WI38 (cell line): ENCODE results near the gene KDM6A.

Source experiments
- H3K4me3 ChIP-seq: 2 replicates; pipeline ENCODE4 v1.5.1; 2011; ENCODE audit warnings: low read depth, mild to moderate bottlenecking, control low read depth, low read length
- TF ChIP-seq, protein P1 (sequence below): IDR thresholded peaks from 2 replicates; pipeline ENCODE4 v1.5.1; 2012; ENCODE audit warnings: low read depth, mild to moderate bottlenecking, control low read depth, low read length

The KDM6A gene

DNA sequence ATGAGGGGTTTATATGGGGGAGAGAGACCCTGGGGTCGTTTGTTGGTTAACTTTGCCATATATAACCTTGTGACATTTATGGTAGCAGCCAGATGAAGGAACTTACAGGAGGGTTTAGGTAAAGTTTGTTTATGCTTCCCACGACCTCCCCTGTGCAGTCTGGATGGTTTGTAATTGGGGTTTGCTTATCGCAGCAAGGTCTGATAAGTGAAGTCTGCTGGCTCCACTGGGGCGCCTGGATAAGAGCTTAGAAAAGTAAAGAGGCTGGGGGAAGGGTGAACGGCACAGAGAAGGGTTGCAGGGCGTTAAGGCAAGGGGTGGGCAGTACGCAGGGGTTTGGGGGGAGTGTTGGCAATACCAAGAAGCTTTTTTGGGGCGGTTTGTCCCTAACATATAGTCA, 98.7 kb downstream of the KDM6A start:
- TF ChIP-seq, protein P1, sequence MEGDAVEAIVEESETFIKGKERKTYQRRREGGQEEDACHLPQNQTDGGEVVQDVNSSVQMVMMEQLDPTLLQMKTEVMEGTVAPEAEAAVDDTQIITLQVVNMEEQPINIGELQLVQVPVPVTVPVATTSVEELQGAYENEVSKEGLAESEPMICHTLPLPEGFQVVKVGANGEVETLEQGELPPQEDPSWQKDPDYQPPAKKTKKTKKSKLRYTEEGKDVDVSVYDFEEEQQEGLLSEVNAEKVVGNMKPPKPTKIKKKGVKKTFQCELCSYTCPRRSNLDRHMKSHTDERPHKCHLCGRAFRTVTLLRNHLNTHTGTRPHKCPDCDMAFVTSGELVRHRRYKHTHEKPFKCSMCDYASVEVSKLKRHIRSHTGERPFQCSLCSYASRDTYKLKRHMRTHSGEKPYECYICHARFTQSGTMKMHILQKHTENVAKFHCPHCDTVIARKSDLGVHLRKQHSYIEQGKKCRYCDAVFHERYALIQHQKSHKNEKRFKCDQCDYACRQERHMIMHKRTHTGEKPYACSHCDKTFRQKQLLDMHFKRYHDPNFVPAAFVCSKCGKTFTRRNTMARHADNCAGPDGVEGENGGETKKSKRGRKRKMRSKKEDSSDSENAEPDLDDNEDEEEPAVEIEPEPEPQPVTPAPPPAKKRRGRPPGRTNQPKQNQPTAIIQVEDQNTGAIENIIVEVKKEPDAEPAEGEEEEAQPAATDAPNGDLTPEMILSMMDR, result no peak
- no peak overlapping the region for H3K4me3 ChIP-seq

DNA sequence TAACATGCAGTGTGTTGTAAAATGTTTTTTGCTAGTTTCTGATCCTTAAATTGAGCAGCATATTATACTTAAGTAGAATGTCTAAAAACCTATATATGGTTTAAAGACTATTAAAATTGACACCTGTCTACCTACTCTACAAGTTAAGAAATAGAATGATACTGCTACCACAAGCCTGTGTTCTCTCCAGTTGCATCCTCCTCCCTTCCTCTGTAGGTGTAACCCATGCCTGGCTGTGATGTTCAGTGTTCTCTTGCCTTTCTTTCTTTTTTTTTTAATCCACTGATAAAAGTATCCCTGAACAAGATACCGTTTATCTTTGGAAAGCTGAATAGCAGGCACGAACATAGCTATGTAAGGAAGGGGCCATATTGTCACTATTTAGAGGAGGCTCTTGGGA, 99.1 kb downstream of the KDM6A start:
- TF ChIP-seq, protein P1, result no peak

DNA sequence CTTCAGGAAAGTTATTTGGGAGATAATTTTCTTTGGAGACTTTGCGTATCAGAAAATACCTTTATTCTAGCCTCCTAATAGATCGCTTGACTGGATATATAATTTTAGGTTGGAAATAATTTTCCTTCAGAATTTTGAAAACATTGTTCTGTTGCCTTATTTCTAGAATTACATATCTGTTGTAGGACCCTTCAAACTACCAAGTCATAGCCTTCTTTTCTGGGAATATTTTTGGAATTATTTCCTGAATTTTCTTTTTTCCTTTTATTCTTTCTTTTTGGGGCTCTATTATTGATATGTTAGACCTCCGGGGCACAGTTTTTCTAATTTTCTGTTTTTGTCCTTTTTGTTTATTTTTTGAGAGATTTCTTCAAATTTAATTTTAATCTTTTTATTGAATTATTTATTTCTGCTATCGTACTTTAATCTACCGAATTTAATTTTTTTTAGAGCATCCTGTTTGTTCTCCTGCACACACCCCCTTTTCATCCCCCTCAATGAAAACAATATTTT, 100.5 kb downstream of the KDM6A start:
- no peak overlapping the region for H3K4me3 ChIP-seq
- TF ChIP-seq, protein P1, result no peak

More for the DNA sequence above, 99.1 kb downstream of the KDM6A start:
- no peak overlapping the region for H3K4me3 ChIP-seq

DNA sequence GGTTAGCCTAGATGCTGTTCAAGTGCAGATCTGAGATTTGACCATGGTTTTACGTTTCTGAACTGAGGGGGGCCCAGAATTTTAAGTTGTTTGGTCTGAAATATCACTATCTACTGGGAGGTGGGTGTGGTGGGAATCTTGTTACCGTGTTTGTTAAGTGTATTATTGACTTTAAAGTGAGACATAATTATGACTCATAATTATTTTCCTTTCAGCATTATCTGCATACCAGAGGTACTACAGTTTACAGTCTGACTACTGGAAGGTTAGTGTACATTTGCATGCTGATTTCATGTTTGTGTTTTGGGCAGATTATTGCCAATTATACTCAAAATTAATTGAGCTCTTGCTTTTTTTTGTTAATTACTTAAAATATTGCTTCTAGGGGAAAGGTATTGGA, 101.5 kb downstream of the KDM6A start:
- H3K4me3 ChIP-seq, result no peak overlapping the region
- TF ChIP-seq, protein P1, result no peak

DNA sequence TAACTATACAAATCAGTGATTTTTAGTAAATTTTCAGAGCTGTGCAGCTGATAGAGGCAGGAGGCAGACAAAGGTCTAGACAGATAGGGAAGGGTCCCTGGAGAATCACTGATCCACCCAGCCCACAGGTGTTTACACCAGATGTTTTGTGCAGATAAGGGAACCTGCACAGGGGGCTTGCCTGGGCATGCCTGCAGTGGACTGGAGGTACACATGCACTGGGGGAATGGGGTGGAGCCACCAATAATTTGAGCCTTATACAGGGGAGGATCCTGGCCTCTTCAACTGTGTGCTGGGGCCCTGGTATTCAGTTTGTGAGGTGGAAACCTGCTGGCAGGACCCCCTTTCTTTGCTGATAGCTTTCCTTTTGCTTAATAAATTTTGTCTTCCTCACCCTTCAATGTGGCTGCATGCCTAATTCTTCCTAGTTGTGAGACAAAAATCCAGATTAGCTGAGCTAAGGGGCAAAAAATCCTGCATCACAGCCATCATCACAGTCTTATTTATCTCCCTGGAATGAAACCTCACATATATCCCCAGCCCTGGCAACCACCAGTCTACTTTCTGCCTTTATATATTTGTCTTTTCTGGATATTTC, 102.8 kb downstream of the KDM6A start:
- TF ChIP-seq, protein P1, result no peak
- H3K4me3 ChIP-seq, result no peak overlapping the region

DNA sequence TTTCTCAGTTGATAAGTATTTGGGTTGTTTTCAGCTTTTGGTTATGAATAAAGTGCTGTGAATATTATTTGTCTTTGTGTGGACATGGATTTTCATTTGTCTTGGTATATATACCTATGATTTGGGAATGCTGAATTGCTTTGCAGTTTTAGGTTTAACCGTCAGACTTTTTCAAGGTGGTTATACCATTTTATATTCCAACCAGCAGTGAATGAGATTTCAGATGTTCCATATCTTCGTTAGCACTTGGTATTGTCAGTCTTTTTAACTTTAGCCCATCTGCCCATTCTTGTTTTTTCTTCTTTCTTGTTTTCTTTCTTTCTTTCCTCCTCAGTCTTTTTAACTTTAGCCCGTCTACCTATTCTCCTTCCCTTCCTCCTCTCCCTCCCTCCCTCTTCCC, 106.0 kb downstream of the KDM6A start:
- TF ChIP-seq, protein P1, result no peak
- no peak overlapping the region for H3K4me3 ChIP-seq

DNA sequence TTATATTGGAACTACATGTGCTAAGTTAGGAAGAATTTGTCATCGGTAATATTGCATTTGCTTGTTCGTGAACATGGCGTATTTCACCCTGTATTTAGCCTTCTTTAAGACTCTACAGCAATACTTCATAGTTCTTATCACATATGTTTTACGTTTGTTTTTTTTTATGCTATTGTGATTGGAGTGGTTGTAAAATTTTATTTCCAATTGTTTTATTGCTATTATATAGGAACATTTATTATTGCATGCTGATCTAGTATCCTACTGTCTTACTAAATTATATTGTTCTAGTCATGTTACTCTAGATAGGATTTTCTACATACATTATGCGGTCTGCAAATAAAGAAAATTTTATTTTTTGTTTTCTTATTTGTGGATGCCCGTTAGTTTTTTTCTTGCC, 107.4 kb downstream of the KDM6A start:
- TF ChIP-seq, protein P1, result no peak
- H3K4me3 ChIP-seq, result no peak overlapping the region
